GM18868 (cell line): Measurements from ENCODE around the gene PTPRQ.
"Not testable (repeated sequence)": the region's sequence is repeated elsewhere in the genome, so short reads cannot be mapped to it uniquely, and the experiment has no call there.

Source experiments
- ATAC-seq: cut with Tn5 transposase; IDR thresholded peaks from one replicate; pipeline ENCODE4 v1.9.1; 2021; ENCODE audit warnings: mild to moderate bottlenecking, moderate library complexity; ENCODE audit not compliant: unreplicated experiment

PTPRQ gene

GRCh38 chr12:80627782-80628181, 183.7 kb downstream of the PTPRQ start:
- no peak for ATAC-seq

GRCh38 chr12:80632835-80633234, 188.8 kb downstream of the PTPRQ start:
- no peak for ATAC-seq

GRCh38 chr12:80634903-80635302, 190.9 kb downstream of the PTPRQ start:
- ATAC-seq: no peak

- ATAC-seq: no peak
Measured at GRCh38 chr12:80636832-80637231, 192.8 kb downstream of the PTPRQ start.

- ATAC-seq: no peak
Measured at GRCh38 chr12:80641936-80642335, 197.9 kb downstream of the PTPRQ start.

GRCh38 chr12:80643961-80644360, 199.9 kb downstream of the PTPRQ start:
- no peak for ATAC-seq

- ATAC-seq: no peak
Measured at GRCh38 chr12:80648881-80649280, 204.8 kb downstream of the PTPRQ start.

- ATAC-seq: no peak
Measured at GRCh38 chr12:80655751-80656150, 211.7 kb downstream of the PTPRQ start.

- no peak for ATAC-seq
Measured at GRCh38 chr12:80659512-80660063, 215.6 kb downstream of the PTPRQ start.

GRCh38 chr12:80662586-80662985, 218.6 kb downstream of the PTPRQ start:
- ATAC-seq: no peak

- no peak for ATAC-seq
Measured at GRCh38 chr12:80670214-80670613, 226.2 kb downstream of the PTPRQ start.

GRCh38 chr12:80676042-80676636, 232.1 kb downstream of the PTPRQ start:
- not testable (repeated sequence) for ATAC-seq

- no peak for ATAC-seq
Measured at GRCh38 chr12:80676856-80677255, 232.8 kb downstream of the PTPRQ start.

GRCh38 chr12:80677994-80678393, 234.0 kb downstream of the PTPRQ start:
- no peak for ATAC-seq

GRCh38 chr12:80679346-80680131, 235.5 kb downstream of the PTPRQ start:
- ATAC-seq: no peak

GRCh38 chr12:80681287-80681686, 237.3 kb downstream of the PTPRQ start:
- ATAC-seq: peak; percentile 68

- ATAC-seq: no peak
Measured at GRCh38 chr12:80681786-80682185, 237.8 kb downstream of the PTPRQ start.

GRCh38 chr12:80684077-80684495, 240.1 kb downstream of the PTPRQ start:
- ATAC-seq: no peak

- no peak for ATAC-seq
Measured at GRCh38 chr12:80690090-80690489, 246.1 kb downstream of the PTPRQ start.

- ATAC-seq: no peak
Measured at GRCh38 chr12:80690513-80690912, 246.5 kb downstream of the PTPRQ start.

- ATAC-seq: no peak
Measured at GRCh38 chr12:80692114-80692513, 248.1 kb downstream of the PTPRQ start.

- no peak for ATAC-seq
Measured at GRCh38 chr12:80697270-80697887, 253.3 kb downstream of the PTPRQ start.
